Trophoblast cell (in vitro differentiated cells and primary cell): ENCODE measurements around the gene TMEM86B.
A peak's percentile ranks its signal among the peaks of the same experiment; 100 is the strongest.

Source experiments
- DNase-seq, 2 donors: peaks; one replicate each; pipeline ENCODE4 v3.0.0-alpha.2; 2016
- H2AFZ ChIP-seq: 2 replicates; pipeline ENCODE4 v1.6.1; 2013; ENCODE audit warnings: low read length, moderate library complexity, mild to moderate bottlenecking; ENCODE audit not compliant: insufficient read depth, poor library complexity
- H2AK5ac ChIP-seq: 2 replicates; pipeline ENCODE4 v1.6.1; 2013; ENCODE audit warnings: mild to moderate bottlenecking, low read length
- H2BK120ac ChIP-seq: 2 replicates; pipeline ENCODE4 v1.6.1; 2013; ENCODE audit warnings: low read length, mild to moderate bottlenecking, moderate library complexity; ENCODE audit not compliant: insufficient read depth, poor library complexity
- H2BK12ac ChIP-seq: 2 replicates; pipeline ENCODE4 v1.6.1; 2013; ENCODE audit warnings: mild to moderate bottlenecking, low read length, moderate library complexity
- H2BK5ac ChIP-seq: 2 replicates; pipeline ENCODE4 v1.6.1; 2013; ENCODE audit warnings: low read length, low read depth, moderate library complexity, mild to moderate bottlenecking; ENCODE audit not compliant: poor library complexity
- H3K14ac ChIP-seq: 2 replicates; pipeline ENCODE4 v1.6.1; 2013; ENCODE audit warnings: mild to moderate bottlenecking, low read length
- H3K18ac ChIP-seq: 2 replicates; pipeline ENCODE4 v1.6.1; 2013; ENCODE audit warnings: mild to moderate bottlenecking, low read length
- H3K23ac ChIP-seq: 2 replicates; pipeline ENCODE4 v1.6.1; 2013; ENCODE audit warnings: low read length
- H3K27ac ChIP-seq: 2 replicates; pipeline ENCODE4 v1.5.1; 2013; ENCODE audit warnings: low read depth, mild to moderate bottlenecking, inconsistent platforms, low read length, moderate library complexity
- H3K27me3 ChIP-seq: 2 replicates; pipeline ENCODE4 v1.6.1; 2013; ENCODE audit warnings: inconsistent platforms, mild to moderate bottlenecking, low read length, moderate library complexity; ENCODE audit not compliant: insufficient read depth
- H3K36me3 ChIP-seq, 2 experiments: 1 replicate in 1 of 2; 2 replicates in 1 of 2; pipeline ENCODE4 v1.6.1; 2013; ENCODE audit warnings: low read length in 2 of 2, mild to moderate bottlenecking in 2 of 2, moderate library complexity in 1 of 2; ENCODE audit not compliant: insufficient read depth in 2 of 2, control insufficient read depth in 1 of 2
- H3K4ac ChIP-seq: 2 replicates; pipeline ENCODE4 v1.6.1; 2013; ENCODE audit warnings: low read depth, mild to moderate bottlenecking, low read length, moderate library complexity
- H3K4me1 ChIP-seq, 2 experiments: 1 replicate in 1 of 2; 2 replicates in 1 of 2; pipeline ENCODE4 v1.6.1; 2013; ENCODE audit warnings: low read length in 2 of 2, mild to moderate bottlenecking in 2 of 2, moderate library complexity in 1 of 2; ENCODE audit not compliant: insufficient read depth in 2 of 2, control insufficient read depth in 1 of 2
- H3K4me2 ChIP-seq: 2 replicates; pipeline ENCODE4 v1.6.1; 2013; ENCODE audit warnings: inconsistent platforms, mild to moderate bottlenecking, low read length, moderate library complexity
- H3K4me3 ChIP-seq: 2 replicates; pipeline ENCODE4 v1.5.1; 2013; ENCODE audit warnings: mild to moderate bottlenecking, low read depth, low read length, inconsistent platforms
- H3K79me1 ChIP-seq: one replicate; pipeline ENCODE4 v1.6.1; 2013; ENCODE audit warnings: low read length
- H3K79me2 ChIP-seq: 2 replicates; pipeline ENCODE4 v1.6.1; 2013; ENCODE audit warnings: low read length, mild to moderate bottlenecking; ENCODE audit not compliant: control insufficient read depth, insufficient read depth, poor library complexity
- H3K9ac ChIP-seq: 2 replicates; pipeline ENCODE4 v1.6.1; 2013; ENCODE audit warnings: mild to moderate bottlenecking, low read length
- H3K9me3 ChIP-seq: 2 replicates; pipeline ENCODE4 v1.6.1; 2013; ENCODE audit warnings: low read depth, mild to moderate bottlenecking, control low read depth, inconsistent platforms, low read length; ENCODE audit not compliant: insufficient read depth
- H4K12ac ChIP-seq: 2 replicates; pipeline ENCODE4 v1.6.1; 2013; ENCODE audit warnings: low read depth, mild to moderate bottlenecking, low read length, moderate library complexity
- H4K8ac ChIP-seq: 2 replicates; pipeline ENCODE4 v1.6.1; 2013; ENCODE audit warnings: low read depth, mild to moderate bottlenecking, low read length, moderate library complexity
- H4K91ac ChIP-seq: one replicate; pipeline ENCODE4 v1.6.1; 2013; ENCODE audit warnings: low read depth, mild to moderate bottlenecking, low read length, moderate library complexity
- WGBS: extraction: QIAGEN DNeasy Blood & Tissue Kit; methylation state at CpG from one replicate; pipeline ENCODE4 v1.1.7; 2013; ENCODE audit warnings: missing lambda C conversion rate; ENCODE audit not compliant: insufficient read length, insufficient coverage; ENCODE audit errors: extremely low coverage; 5-methylcytosine and 5-hydroxymethylcytosine counted together

The TMEM86B gene

DNA sequence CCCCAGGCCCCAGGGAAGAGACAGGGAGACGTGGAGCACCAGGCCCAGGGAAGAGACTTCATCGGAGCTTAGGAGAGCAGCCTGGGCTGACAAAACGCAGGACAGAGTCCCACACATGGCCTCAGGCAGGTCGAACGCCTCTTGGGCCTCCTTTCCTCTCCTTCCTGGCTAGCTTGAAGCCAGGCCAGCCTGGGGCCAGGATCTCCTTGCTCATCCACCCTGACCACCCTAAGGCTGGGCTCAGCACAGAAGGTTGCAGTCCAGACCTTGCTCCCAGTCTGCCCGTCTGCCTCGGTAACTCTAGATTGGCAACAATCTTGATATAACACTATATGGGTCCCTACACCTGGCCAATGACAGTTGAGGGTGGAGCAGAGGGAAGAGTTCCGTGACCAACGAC is 20.1 kb upstream of the TMEM86B start:
- Histone ChIP-seq H3K79me2 (peaks cover 8% of the 10 kb centered on the region), H3K27ac (no peak overlapping the region), H3K4me1 (peaks cover 41 to 44% of the 10 kb centered on the region in 2 experiments), H2AK5ac (no peak overlapping the region), H4K12ac (no peak overlapping the region), H2BK120ac (no peak overlapping the region), H3K23ac (no peak overlapping the region), H3K14ac (no peak overlapping the region), H3K18ac (peak overlapping the region; percentile 20), H3K4me3 (no peak overlapping the region), H2BK5ac (no peak overlapping the region), H2AFZ (no peak overlapping the region), H3K9ac (no peak overlapping the region), H4K91ac (peak overlapping the region; percentile 2), H2BK12ac (no peak overlapping the region), H3K4me2 (no peak overlapping the region), H3K27me3 (no peaks in the 10 kb centered on the region), H3K36me3 (peaks cover 31 to 34% of the 10 kb centered on the region in 2 experiments), H3K4ac (no peak overlapping the region), H3K9me3 (no peaks in the 10 kb centered on the region), H4K8ac (no peak overlapping the region), H3K79me1 (no peaks in the 10 kb centered on the region)
- no peak for DNase-seq
- no CpG with 5 or more reads among the region's 9 CpGs for WGBS

DNA sequence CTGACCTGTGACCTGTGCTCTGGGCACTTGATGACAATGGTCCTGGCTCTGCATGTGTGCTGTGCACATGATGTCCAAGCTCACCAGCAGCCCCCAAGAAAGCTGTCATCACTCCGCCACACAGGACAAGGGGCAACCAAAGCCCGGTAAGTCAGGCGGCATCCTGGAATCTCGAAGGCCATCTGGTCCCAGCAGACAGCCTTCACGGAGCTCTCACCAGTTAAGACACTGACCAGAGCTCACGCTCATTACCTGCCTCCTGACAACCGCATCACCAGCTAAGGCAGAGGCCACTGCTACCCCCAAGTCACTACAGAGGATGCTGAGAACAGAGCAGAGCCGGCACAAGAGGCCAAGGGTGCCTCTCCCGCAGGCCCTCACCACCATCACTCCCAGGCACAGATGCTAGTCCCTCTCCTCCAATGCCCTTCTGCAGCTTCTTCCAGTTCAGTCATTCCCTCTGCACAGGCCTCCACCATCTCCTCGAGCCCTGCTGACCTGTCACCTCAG is 19.7 kb upstream of the TMEM86B start:
- no peak overlapping the region for H3K23ac ChIP-seq
- no peak for DNase-seq
- no peak overlapping the region for H3K18ac ChIP-seq
- H3K9me3 ChIP-seq = no peaks in the 10 kb centered on the region
- H3K9ac ChIP-seq = no peak overlapping the region
- no CpG with 5 or more reads among the region's 10 CpGs for WGBS
- peaks cover 34 to 37% of the 10 kb centered on the region in 2 experiments for H3K36me3 ChIP-seq
- H3K4me3 ChIP-seq = no peak overlapping the region
- no peak overlapping the region for H2BK12ac ChIP-seq
- H2BK5ac ChIP-seq = no peak overlapping the region
- no peaks in the 10 kb centered on the region for H3K79me1 ChIP-seq
- H3K79me2 ChIP-seq = peaks cover 8% of the 10 kb centered on the region
- H3K4me2 ChIP-seq = no peak overlapping the region
- no peak overlapping the region for H3K14ac ChIP-seq
- H4K91ac ChIP-seq = no peak overlapping the region
- H3K4me1 ChIP-seq = peaks cover 41 to 44% of the 10 kb centered on the region in 2 experiments
- H3K4ac ChIP-seq = no peak overlapping the region
- no peak overlapping the region for H4K12ac ChIP-seq
- H2AK5ac ChIP-seq = no peak overlapping the region
- H2BK120ac ChIP-seq = no peak overlapping the region
- H3K27ac ChIP-seq = no peak overlapping the region
- H2AFZ ChIP-seq = no peak overlapping the region
- H4K8ac ChIP-seq = no peak overlapping the region
- no peaks in the 10 kb centered on the region for H3K27me3 ChIP-seq

DNA sequence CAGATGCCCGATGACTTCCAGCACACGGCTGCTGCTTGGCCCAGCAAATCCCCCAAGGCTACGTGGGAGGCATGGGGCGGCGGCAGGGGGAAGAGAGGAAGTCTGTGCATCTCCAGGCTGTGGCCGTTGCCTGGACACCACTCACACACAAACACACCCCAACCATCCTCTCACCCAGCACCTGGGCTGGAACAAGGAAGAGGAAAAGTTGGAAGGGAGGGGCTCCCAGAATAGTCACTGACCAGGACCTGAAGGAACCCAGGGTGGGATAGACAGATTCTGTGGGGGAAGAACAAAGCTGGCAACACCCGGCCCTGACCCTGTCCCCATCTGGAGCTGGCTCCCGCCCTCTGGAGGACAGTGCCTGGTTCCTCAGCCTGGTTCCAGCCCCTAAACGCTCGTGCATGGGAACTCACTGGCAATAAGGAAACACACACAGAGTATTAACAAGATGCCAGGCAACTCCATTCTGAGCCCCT is 19.1 kb upstream of the TMEM86B start:
- Histone ChIP-seq H3K36me3 (peaks cover 34 to 40% of the 10 kb centered on the region in 2 experiments), H3K79me1 (no peaks in the 10 kb centered on the region), H4K12ac (no peak overlapping the region), H3K9ac (no peak overlapping the region), H4K8ac (no peak overlapping the region), H2BK120ac (no peak overlapping the region), H3K27me3 (no peaks in the 10 kb centered on the region), H4K91ac (no peak overlapping the region), H3K4me1 (peaks cover 41 to 44% of the 10 kb centered on the region in 2 experiments), H3K23ac (no peak overlapping the region), H2AK5ac (no peak overlapping the region), H2AFZ (no peak overlapping the region), H2BK5ac (no peak overlapping the region), H3K27ac (no peak overlapping the region), H3K4me2 (no peak overlapping the region), H3K18ac (no peak overlapping the region), H3K79me2 (peaks cover 8% of the 10 kb centered on the region), H3K4me3 (no peak overlapping the region), H3K14ac (no peak overlapping the region), H2BK12ac (no peak overlapping the region), H3K9me3 (no peaks in the 10 kb centered on the region), H3K4ac (no peak overlapping the region)
- whole genome bisulfite sequencing = no CpG with 5 or more reads among the region's 10 CpGs
- DNase-seq = peak in 1 of 2 donors; percentile 12

GRCh38 chr19:55246462-55247451 is 18.2 kb upstream of the TMEM86B start:
- WGBS = no CpG with 5 or more reads among the region's 40 CpGs
- DNase-seq = no peak
- Histone ChIP-seq H2AFZ (no peak overlapping the region), H3K79me1 (no peaks in the 10 kb centered on the region), H3K4me2 (no peak overlapping the region), H3K4ac (peak overlapping the region; percentile 5), H2BK120ac (no peak overlapping the region), H3K23ac (no peak overlapping the region), H2BK12ac (no peak overlapping the region), H4K91ac (no peak overlapping the region), H3K36me3 (peaks cover 43 to 49% of the 10 kb centered on the region in 2 experiments), H2BK5ac (no peak overlapping the region), H2AK5ac (no peak overlapping the region), H4K8ac (no peak overlapping the region), H3K27ac (no peak overlapping the region), H3K9ac (no peak overlapping the region), H3K4me3 (no peak overlapping the region), H3K4me1 (peaks cover 40 to 43% of the 10 kb centered on the region in 2 experiments), H3K27me3 (no peaks in the 10 kb centered on the region), H3K18ac (peak overlapping the region; percentile 30), H4K12ac (no peak overlapping the region), H3K9me3 (no peaks in the 10 kb centered on the region), H3K79me2 (peaks cover 8% of the 10 kb centered on the region), H3K14ac (no peak overlapping the region)
